Loucy (cell line): ENCODE data around the gene UNC5B.

ENCODE experiments used
- H2AFZ ChIP-seq: fragments of 200-600 bp; sonication (generic); 2 replicates; pipeline ENCODE4 v1.6.0; 2016; ENCODE audit warnings: antibody characterized with exemption, mild to moderate bottlenecking, low read length, moderate library complexity
- H3F3A ChIP-seq: fragments of 200-600 bp; 2 replicates; pipeline ENCODE4 v1.6.0; 2016; ENCODE audit warnings: antibody characterized with exemption, low read depth, mild to moderate bottlenecking
- H3K27me3 ChIP-seq: fragments of 200-600 bp; sonication (generic); 2 replicates; pipeline ENCODE4 v1.6.1; 2014; ENCODE audit warnings: low read length, mild to moderate bottlenecking; ENCODE audit not compliant: insufficient read depth, poor library complexity, severe bottlenecking
- H3K36me3 ChIP-seq: fragments of 200-600 bp; sonication (generic); 2 replicates; pipeline ENCODE4 v1.6.1; 2016; ENCODE audit warnings: low read length; ENCODE audit not compliant: insufficient read depth
- H3K4me1 ChIP-seq: fragments of 200-600 bp; sonication (generic); 2 replicates; pipeline ENCODE4 v1.5.1; 2014; ENCODE audit warnings: low read length, mild to moderate bottlenecking; ENCODE audit not compliant: insufficient read depth, poor library complexity, severe bottlenecking
- H3K4me2 ChIP-seq: fragments of 200-600 bp; sonication (generic); 2 replicates; pipeline ENCODE4 v1.6.0; 2014; ENCODE audit warnings: antibody characterized with exemption, low read length, low read depth, mild to moderate bottlenecking; ENCODE audit not compliant: poor library complexity, severe bottlenecking
- H3K4me3 ChIP-seq: fragments of 200-600 bp; sonication (generic); 2 replicates; pipeline ENCODE4 v1.5.1; 2014; ENCODE audit warnings: low read length, mild to moderate bottlenecking, mixed read lengths; ENCODE audit not compliant: poor library complexity, severe bottlenecking
- H3K79me2 ChIP-seq: fragments of 200-600 bp; sonication (generic); 2 replicates; pipeline ENCODE4 v1.6.1; 2014; ENCODE audit warnings: low read length; ENCODE audit not compliant: insufficient read depth
- H3K9ac ChIP-seq: fragments of 200-600 bp; sonication (generic); 2 replicates; pipeline ENCODE4 v1.6.0; 2014; ENCODE audit warnings: mild to moderate bottlenecking, low read depth, low read length, moderate library complexity; ENCODE audit not compliant: poor library complexity, severe bottlenecking
- H3K9me2 ChIP-seq: fragments of 200-600 bp; sonication (generic); replicated peaks from 2 replicates; pipeline ENCODE4 v1.6.1; 2016; ENCODE audit warnings: low read depth, low read length, mixed read lengths
- H3K9me3 ChIP-seq: fragments of 200-600 bp; sonication (generic); 2 replicates; pipeline ENCODE4 v1.6.1; 2014; ENCODE audit warnings: mild to moderate bottlenecking, antibody characterized with exemption, low read length, low read depth; ENCODE audit not compliant: insufficient read depth
- H4K20me1 ChIP-seq: fragments of 200-600 bp; sonication (generic); 2 replicates; pipeline ENCODE4 v1.6.0; 2014; ENCODE audit warnings: antibody characterized with exemption, low read length, mild to moderate bottlenecking; ENCODE audit not compliant: insufficient read depth, poor library complexity, severe bottlenecking
- EZH2phosphoT487 ChIP-seq: fragments of 200-600 bp; IDR thresholded peaks from 2 replicates; pipeline ENCODE4 v1.6.1; 2018; ENCODE audit warnings: antibody characterized with exemption, mild to moderate bottlenecking, moderate library complexity, borderline replicate concordance
- TF ChIP-seq, protein P1 (sequence below): fragments of 200-600 bp; sonication (generic); conservative IDR thresholded peaks from 2 replicates; pipeline ENCODE4 v1.5.1; 2014; ENCODE audit warnings: mild to moderate bottlenecking, antibody characterized with exemption, low read length

Gene UNC5B

GRCh38 chr10:71206911-71207310, 5.5 kb upstream of the UNC5B start:
- Histone ChIP-seq H2AFZ (no peak overlapping the region), H3K9ac (no peak overlapping the region), H3F3A (no peaks in the 10 kb centered on the region), H3K27me3 (peaks cover 23% of the 10 kb centered on the region), H3K9me3 (no peaks in the 10 kb centered on the region), H4K20me1 (no peaks in the 10 kb centered on the region), H3K36me3 (no peaks in the 10 kb centered on the region), H3K4me3 (no peak overlapping the region), H3K79me2 (no peaks in the 10 kb centered on the region), H3K9me2 (no peaks in the 10 kb centered on the region), H3K4me2 (no peak overlapping the region), H3K4me1 (no peaks in the 10 kb centered on the region)
- TF ChIP-seq, protein P1, sequence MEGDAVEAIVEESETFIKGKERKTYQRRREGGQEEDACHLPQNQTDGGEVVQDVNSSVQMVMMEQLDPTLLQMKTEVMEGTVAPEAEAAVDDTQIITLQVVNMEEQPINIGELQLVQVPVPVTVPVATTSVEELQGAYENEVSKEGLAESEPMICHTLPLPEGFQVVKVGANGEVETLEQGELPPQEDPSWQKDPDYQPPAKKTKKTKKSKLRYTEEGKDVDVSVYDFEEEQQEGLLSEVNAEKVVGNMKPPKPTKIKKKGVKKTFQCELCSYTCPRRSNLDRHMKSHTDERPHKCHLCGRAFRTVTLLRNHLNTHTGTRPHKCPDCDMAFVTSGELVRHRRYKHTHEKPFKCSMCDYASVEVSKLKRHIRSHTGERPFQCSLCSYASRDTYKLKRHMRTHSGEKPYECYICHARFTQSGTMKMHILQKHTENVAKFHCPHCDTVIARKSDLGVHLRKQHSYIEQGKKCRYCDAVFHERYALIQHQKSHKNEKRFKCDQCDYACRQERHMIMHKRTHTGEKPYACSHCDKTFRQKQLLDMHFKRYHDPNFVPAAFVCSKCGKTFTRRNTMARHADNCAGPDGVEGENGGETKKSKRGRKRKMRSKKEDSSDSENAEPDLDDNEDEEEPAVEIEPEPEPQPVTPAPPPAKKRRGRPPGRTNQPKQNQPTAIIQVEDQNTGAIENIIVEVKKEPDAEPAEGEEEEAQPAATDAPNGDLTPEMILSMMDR: no peak
- no peak for TF ChIP-seq EZH2phosphoT487

- no peaks in the 10 kb centered on the region for H3K9me3 ChIP-seq
- H3K9me2 ChIP-seq: no peaks in the 10 kb centered on the region
- no peaks in the 10 kb centered on the region for H3F3A ChIP-seq
Observed at GRCh38 chr10:71207578-71207977, 4.8 kb upstream of the UNC5B start.

DNA sequence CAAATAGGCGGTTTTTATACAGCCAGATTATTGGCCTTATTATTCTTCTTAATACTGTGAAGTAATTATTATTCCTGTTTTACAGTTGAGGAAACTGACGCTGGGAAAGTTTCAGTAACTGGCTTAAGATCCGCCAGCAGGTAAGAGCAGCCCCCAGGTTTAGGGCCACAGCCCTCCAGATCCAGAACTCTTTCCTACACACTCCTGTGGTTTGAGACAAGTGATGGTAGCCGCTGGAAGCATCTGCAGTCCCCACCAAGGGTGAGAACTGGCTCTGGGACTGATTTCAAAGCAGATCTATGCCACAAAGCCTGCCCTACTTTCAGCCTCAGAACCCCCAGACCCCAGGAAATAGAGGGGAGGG, 3.0 kb upstream of the UNC5B start:
- no peak overlapping the region for H3K9ac ChIP-seq
- H3K4me1 ChIP-seq: no peaks in the 10 kb centered on the region
- H4K20me1 ChIP-seq: no peaks in the 10 kb centered on the region
- H3F3A ChIP-seq: no peaks in the 10 kb centered on the region
- no peak overlapping the region for H2AFZ ChIP-seq
- no peaks in the 10 kb centered on the region for H3K36me3 ChIP-seq
- H3K9me3 ChIP-seq: no peaks in the 10 kb centered on the region
- H3K27me3 ChIP-seq: peaks cover 32% of the 10 kb centered on the region
- no peaks in the 10 kb centered on the region for H3K9me2 ChIP-seq
- no peak overlapping the region for H3K4me3 ChIP-seq
- no peak for TF ChIP-seq EZH2phosphoT487
- TF ChIP-seq, protein P1: no peak
- H3K4me2 ChIP-seq: no peak overlapping the region
- no peaks in the 10 kb centered on the region for H3K79me2 ChIP-seq

More at GRCh38 chr10:71207578-71207977, 4.8 kb upstream of the UNC5B start:
- H3K27me3 ChIP-seq: peaks cover 24% of the 10 kb centered on the region
- H2AFZ ChIP-seq: no peak overlapping the region
- H4K20me1 ChIP-seq: no peaks in the 10 kb centered on the region
- TF ChIP-seq EZH2phosphoT487: no peak
- TF ChIP-seq, protein P1: no peak
- no peaks in the 10 kb centered on the region for H3K4me1 ChIP-seq
- H3K36me3 ChIP-seq: no peaks in the 10 kb centered on the region
- H3K9ac ChIP-seq: no peak overlapping the region
- H3K79me2 ChIP-seq: no peaks in the 10 kb centered on the region
- no peak overlapping the region for H3K4me3 ChIP-seq
- H3K4me2 ChIP-seq: no peak overlapping the region
